Calu3 (cell line): Measurements from ENCODE around the gene BAAT. TPM values are rescaled to one million over a fixed set of nuclear protein-coding genes. Genes with fewer than 3 reads are reported as not detected.
A peak's percentile ranks its signal among the peaks of the same experiment; 100 is the strongest.

Experiments
- BruUV-seq: library from RNA; stranded (reverse); fragments of 400-500 nt; replicated peaks from 2 replicates; lab custom pipeline; 2021; lab: Mats Ljungman, UMichigan
- CTCF ChIA-PET: fragments of 300-600 bp; sonication (Branson Sonifier 250); formaldehyde crosslinking; loops from one replicate; lab custom pipeline; 2022; ENCODE audit warnings: antibody characterized with exemption; lab: Charles Lee
- DNase-seq: peaks from one replicate; pipeline ENCODE4 v3.0.0; 2022
- H3K27ac Mint-ChIP-seq: one replicate; pipeline ENCODE4 v1.8.0; 2022; ENCODE audit warnings: mixed read lengths; ENCODE audit not compliant: unreplicated experiment
- H3K27me3 Mint-ChIP-seq: one replicate; pipeline ENCODE4 v1.8.0; 2022; ENCODE audit warnings: mixed read lengths; ENCODE audit not compliant: unreplicated experiment
- H3K36me3 Mint-ChIP-seq: one replicate; pipeline ENCODE4 v1.8.0; 2022; ENCODE audit warnings: mild to moderate bottlenecking, moderate library complexity, mixed read lengths; ENCODE audit not compliant: insufficient read depth, unreplicated experiment
- H3K4me1 Mint-ChIP-seq: one replicate; pipeline ENCODE4 v1.8.0; 2022; ENCODE audit warnings: mild to moderate bottlenecking, low read depth, mixed read lengths; ENCODE audit not compliant: unreplicated experiment
- H3K4me3 Mint-ChIP-seq: one replicate; pipeline ENCODE4 v1.8.0; 2022; ENCODE audit warnings: mild to moderate bottlenecking, low read depth, moderate library complexity, mixed read lengths; ENCODE audit not compliant: unreplicated experiment
- H3K9me3 Mint-ChIP-seq: one replicate; pipeline ENCODE4 v1.8.0; 2022; ENCODE audit warnings: low read depth, mixed read lengths; ENCODE audit not compliant: unreplicated experiment
- intact Hi-C: fragments of 100-400 bp; cut with micrococcal nuclease; formaldehyde crosslinking; loops from one replicate; pipeline ENCODE4 v1.10.0; 2022; ENCODE audit not compliant: unreplicated experiment
- total RNA-seq: library from RNA; stranded (reverse); gene quantifications from 2 replicates; pipeline ENCODE4 v1.2.3, GENCODE V29; 2022
- TF ChIP-seq, protein P1 (sequence below): fragments of 200-600 bp; IDR thresholded peaks from one replicate; pipeline ENCODE4 v1.8.0; 2022; ENCODE audit warnings: antibody characterized with exemption; ENCODE audit not compliant: unreplicated experiment

The BAAT gene
- total RNA-seq, 1 experiment from 2014 or later: 10.2 TPM

DNA sequence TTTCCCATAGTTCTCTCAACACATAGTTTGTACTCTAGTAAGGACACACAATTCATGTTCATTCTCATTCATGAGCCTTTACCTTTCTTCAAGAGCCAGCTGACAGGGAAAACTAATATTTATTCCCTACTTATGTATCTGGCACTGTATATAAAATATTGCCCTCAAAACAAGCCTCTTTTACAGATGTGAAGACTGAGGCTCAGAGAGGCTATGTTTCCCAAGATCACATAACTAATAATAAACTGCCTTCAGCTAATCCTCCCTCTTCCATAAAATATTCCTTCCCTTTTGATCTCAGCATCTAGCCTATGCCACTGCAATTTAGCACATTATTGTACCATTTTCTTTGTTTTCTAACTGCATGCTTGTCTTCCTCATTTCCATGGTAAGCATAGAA lies 32.6 kb upstream of the BAAT start:
- CTCF ChIA-PET: no interaction called here
- no peak overlapping the region for H3K4me3 Mint-ChIP-seq
- H3K4me1 Mint-ChIP-seq: peaks cover 12% of the 10 kb centered on the region
- no peaks in the 10 kb centered on the region for H3K27me3 Mint-ChIP-seq
- H3K9me3 Mint-ChIP-seq: peaks cover 14% of the 10 kb centered on the region
- H3K27ac Mint-ChIP-seq: no peak overlapping the region
- peaks cover 17% of the 10 kb centered on the region for H3K36me3 Mint-ChIP-seq
- TF ChIP-seq, protein P1, sequence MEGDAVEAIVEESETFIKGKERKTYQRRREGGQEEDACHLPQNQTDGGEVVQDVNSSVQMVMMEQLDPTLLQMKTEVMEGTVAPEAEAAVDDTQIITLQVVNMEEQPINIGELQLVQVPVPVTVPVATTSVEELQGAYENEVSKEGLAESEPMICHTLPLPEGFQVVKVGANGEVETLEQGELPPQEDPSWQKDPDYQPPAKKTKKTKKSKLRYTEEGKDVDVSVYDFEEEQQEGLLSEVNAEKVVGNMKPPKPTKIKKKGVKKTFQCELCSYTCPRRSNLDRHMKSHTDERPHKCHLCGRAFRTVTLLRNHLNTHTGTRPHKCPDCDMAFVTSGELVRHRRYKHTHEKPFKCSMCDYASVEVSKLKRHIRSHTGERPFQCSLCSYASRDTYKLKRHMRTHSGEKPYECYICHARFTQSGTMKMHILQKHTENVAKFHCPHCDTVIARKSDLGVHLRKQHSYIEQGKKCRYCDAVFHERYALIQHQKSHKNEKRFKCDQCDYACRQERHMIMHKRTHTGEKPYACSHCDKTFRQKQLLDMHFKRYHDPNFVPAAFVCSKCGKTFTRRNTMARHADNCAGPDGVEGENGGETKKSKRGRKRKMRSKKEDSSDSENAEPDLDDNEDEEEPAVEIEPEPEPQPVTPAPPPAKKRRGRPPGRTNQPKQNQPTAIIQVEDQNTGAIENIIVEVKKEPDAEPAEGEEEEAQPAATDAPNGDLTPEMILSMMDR: no peak
- intact Hi-C loops: no loop called here
- BruUV-seq: no TSS peak
- no peak for DNase-seq

DNA sequence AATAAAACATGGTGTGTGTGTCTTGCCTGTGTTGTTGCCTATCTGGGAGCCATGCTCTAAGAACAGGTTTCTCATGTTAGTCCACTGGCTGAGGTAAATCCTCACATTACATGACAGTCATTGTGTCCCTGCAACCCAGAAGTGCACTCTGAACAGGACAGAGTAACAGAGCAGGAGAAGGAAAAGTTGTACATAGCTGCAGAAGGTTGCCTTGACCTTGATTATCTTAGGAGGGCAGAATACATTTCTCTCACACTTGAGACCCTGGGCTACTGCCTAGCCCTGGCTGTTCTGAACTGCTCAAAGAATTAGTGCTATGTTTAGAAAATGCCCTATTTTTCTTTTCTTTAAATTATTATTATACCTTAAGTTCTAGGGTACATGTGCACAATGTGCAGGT lies 30.8 kb upstream of the BAAT start:
- Mint-ChIP-seq H3K9me3 (peaks cover 16% of the 10 kb centered on the region), H3K4me3 (no peak overlapping the region), H3K27ac (no peak overlapping the region), H3K27me3 (no peaks in the 10 kb centered on the region), H3K4me1 (peaks cover 12% of the 10 kb centered on the region), H3K36me3 (peaks cover 26% of the 10 kb centered on the region)
- TF ChIP-seq, protein P1: no peak
- no peak for DNase-seq
- CTCF ChIA-PET: no interaction called here
- intact Hi-C loops: no loop called here
- no TSS peak for BruUV-seq

DNA sequence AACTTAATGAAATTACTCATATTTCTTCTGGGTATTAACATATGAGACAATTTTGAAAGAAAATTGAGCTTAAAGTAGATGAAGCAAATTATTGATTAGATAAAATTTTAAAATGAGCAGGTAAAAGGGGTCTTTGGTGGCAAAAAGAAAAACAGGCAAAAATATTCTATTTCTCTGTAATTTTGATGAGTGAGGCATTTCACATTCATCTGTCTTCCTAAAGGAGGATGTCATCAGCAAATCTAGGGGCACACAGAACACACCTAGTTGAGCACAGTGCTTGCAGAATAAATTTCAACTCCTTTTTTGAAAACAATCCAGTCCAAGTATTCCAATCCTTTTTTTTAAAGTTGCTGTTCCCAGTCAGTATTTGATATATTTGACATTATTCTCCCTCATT lies 30.0 kb upstream of the BAAT start:
- no peak for DNase-seq
- Mint-ChIP-seq H3K9me3 (peaks cover 16% of the 10 kb centered on the region), H3K36me3 (peaks cover 29% of the 10 kb centered on the region), H3K4me3 (no peak overlapping the region), H3K4me1 (peaks cover 12% of the 10 kb centered on the region), H3K27ac (no peak overlapping the region), H3K27me3 (no peaks in the 10 kb centered on the region)
- no TSS peak for BruUV-seq
- TF ChIP-seq, protein P1: no peak
- CTCF ChIA-PET: no interaction called here
- intact Hi-C loops: no loop called here

DNA sequence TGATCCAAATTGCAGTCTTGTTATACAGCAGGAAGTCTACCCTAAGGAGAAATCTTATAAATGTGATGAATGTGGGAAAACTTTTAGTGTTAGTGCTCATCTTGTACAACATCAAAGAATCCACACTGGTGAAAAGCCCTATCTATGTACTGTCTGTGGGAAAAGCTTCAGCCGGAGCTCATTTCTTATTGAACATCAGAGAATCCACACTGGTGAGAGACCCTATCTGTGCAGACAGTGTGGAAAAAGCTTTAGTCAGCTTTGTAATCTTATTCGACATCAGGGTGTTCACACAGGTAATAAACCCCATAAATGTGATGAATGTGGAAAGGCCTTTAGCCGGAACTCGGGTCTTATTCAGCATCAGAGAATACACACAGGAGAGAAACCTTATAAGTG lies 24.3 kb upstream of the BAAT start:
- no peak for DNase-seq
- Mint-ChIP-seq H3K27ac (peak overlapping the region; percentile 68), H3K4me3 (no peak overlapping the region), H3K4me1 (no peaks in the 10 kb centered on the region), H3K27me3 (no peaks in the 10 kb centered on the region), H3K9me3 (peaks cover 31% of the 10 kb centered on the region), H3K36me3 (peaks cover 76% of the 10 kb centered on the region)
- intact Hi-C loops: no loop called here
- no TSS peak for BruUV-seq
- TF ChIP-seq, protein P1: no peak
- CTCF ChIA-PET: interaction anchor here (0.6 kb wide), 1 partner anchor 11 kb away, joined by 3 read pairs; the partner anchor contains the start of genes MRPL50 and ZNF189
